Measurements from ENCODE around the gene RPS3. TPM values are rescaled to one million over a fixed set of nuclear protein-coding genes. Genes with fewer than 3 reads are reported as not detected.

The RPS3 gene
- polyA plus RNA-seq, 2 of the 4 experiments (the other 2 are of a cell fraction), result 3,468 to 3,544 TPM

GRCh38 chr11:75434051-75434450 is 34.7 kb downstream of the RPS3 start (continued):
- TF ChIP-seq POLR2A (IDR thresholded peaks at IDR 0.05; ENCODE audit: low read length) (no peak), USF2 (IDR thresholded peaks at IDR 0.05) (no peak), RAD21 (conservative IDR thresholded peaks at IDR 0.05 in 1 of 2, IDR thresholded peaks at IDR 0.05 in 1 of 2) (no peak), NR3C1 (IDR thresholded peaks at IDR 0.05) (no peak), ZC3H11A (IDR thresholded peaks at IDR 0.05) (no peak), HDAC2 (IDR thresholded peaks at IDR 0.05) (no peak)

- Histone ChIP-seq H3K27ac (no peak overlapping the region), H3K4me1 (peaks cover 15% of the 10 kb centered on the region; the same call in 2 of the 3 replicates), H3K4me2 (no peak overlapping the region), H3K9me3 (no peaks in the 10 kb centered on the region), H3K4me3 (no peak overlapping the region)
- DNase-seq (ENCODE audit: low read depth in 1 of 2, low spot score in 1 of 2) (no peak), ATAC-seq (no peak), FAIRE-seq (no peak)
- WGBS (ENCODE audit: missing lambda C conversion rate), result 70% methylated on average over 11 of the region's 12 CpGs
- ChIA-PET CTCF (interaction anchor here (0.8 to 9.5 kb wide), 9 partner anchors 9 to 161 kb away, joined by 3 to 99 read pairs (median 4); no protein-coding TSS in a partner anchor), POLR2A (no interaction called here)
- TF ChIP-seq FOSL2 (IDR thresholded peaks at IDR 0.05), result no peak
- no peak for TF ChIP-seq FOSL2 (CRISPR knock-in tag; IDR thresholded peaks at IDR 0.05)
- TF ChIP-seq SMC3 (IDR thresholded peaks at IDR 0.05), result no peak
- no peak for TF ChIP-seq NPAS2 (CRISPR knock-in tag; IDR thresholded peaks at IDR 0.05; ENCODE audit: borderline replicate concordance)
- no peak for TF ChIP-seq FOXS1 (CRISPR knock-in tag; IDR thresholded peaks at IDR 0.05)
- no peak for TF ChIP-seq KDM5A (IDR thresholded peaks at IDR 0.05)
- no peak for TF ChIP-seq HOXA7 (CRISPR knock-in tag; IDR thresholded peaks at IDR 0.05)
- TF ChIP-seq CBX2 (IDR thresholded peaks at IDR 0.05; ENCODE audit: borderline replicate concordance, low read depth), result no peak
- no peak for TF ChIP-seq BHLHE40 (IDR thresholded peaks at IDR 0.05; ENCODE audit: low read depth, low read length)
- no peak for TF ChIP-seq EHMT2 (IDR thresholded peaks at IDR 0.05; ENCODE audit: low read depth)
- no peak for TF ChIP-seq HDAC2 (IDR thresholded peaks at IDR 0.05)
Observed at GRCh38 chr11:75434886-75435570, 35.7 kb downstream of the RPS3 start.

GRCh38 chr11:75435571-75435925 is 36.2 kb downstream of the RPS3 start:
- POLR2A ChIA-PET, result no interaction called here
- DNase-seq (ENCODE audit: low read depth in 1 of 2, low spot score in 1 of 2), result no peak
- WGBS (ENCODE audit: missing lambda C conversion rate), result 78% methylated on average over 9 of the region's 9 CpGs
- no peak for ATAC-seq
- no peak overlapping the region for H3K27ac ChIP-seq
- no peaks in the 10 kb centered on the region for H3K9me3 ChIP-seq
- no peak for FAIRE-seq
- no peak overlapping the region for H3K4me3 ChIP-seq
- peaks cover 13% of the 10 kb centered on the region; the same call in 2 of the 3 replicates for H3K4me1 ChIP-seq
- no peak overlapping the region for H3K4me2 ChIP-seq
- CTCF ChIA-PET, result interaction anchor here (0.8 to 9.5 kb wide), 7 partner anchors 9 to 161 kb away, joined by 3 to 99 read pairs (median 5); no protein-coding TSS in a partner anchor
- TF ChIP-seq GATA3 (IDR thresholded peaks at IDR 0.05; ENCODE audit: borderline replicate concordance) (no peak), REST (IDR thresholded peaks at IDR 0.05) (no peak), ELK1 (IDR thresholded peaks at IDR 0.05; ENCODE audit: low read depth, low read length) (no peak), NR3C1 (IDR thresholded peaks at IDR 0.05) (no peak), CHD4 (IDR thresholded peaks at IDR 0.05; ENCODE audit: borderline replicate concordance) (no peak), HES2 (IDR thresholded peaks at IDR 0.05) (no peak), SMC3 (IDR thresholded peaks at IDR 0.05) (no peak), USF2 (IDR thresholded peaks at IDR 0.05) (no peak), HOXA7 (CRISPR knock-in tag; IDR thresholded peaks at IDR 0.05) (no peak), HOXB5 (CRISPR knock-in tag; IDR thresholded peaks at IDR 0.05) (no peak), SREBF2 (IDR thresholded peaks at IDR 0.05) (no peak), PBX3 (IDR thresholded peaks at IDR 0.05) (no peak), HMGXB4 (CRISPR knock-in tag; IDR thresholded peaks at IDR 0.05; ENCODE audit: borderline replicate concordance) (no peak), JUN (IDR thresholded peaks at IDR 0.05) (no peak), EHMT2 (IDR thresholded peaks at IDR 0.05; ENCODE audit: low read depth) (no peak), CBX2 (IDR thresholded peaks at IDR 0.05; ENCODE audit: borderline replicate concordance, low read depth) (no peak)

Data from A549 (cell line).